ENCODE results near the gene UNC13D.
"Not testable (repeated sequence)": the region's sequence is repeated elsewhere in the genome, so short reads cannot be mapped to it uniquely, and the experiment has no call there.

UNC13D gene

DNA sequence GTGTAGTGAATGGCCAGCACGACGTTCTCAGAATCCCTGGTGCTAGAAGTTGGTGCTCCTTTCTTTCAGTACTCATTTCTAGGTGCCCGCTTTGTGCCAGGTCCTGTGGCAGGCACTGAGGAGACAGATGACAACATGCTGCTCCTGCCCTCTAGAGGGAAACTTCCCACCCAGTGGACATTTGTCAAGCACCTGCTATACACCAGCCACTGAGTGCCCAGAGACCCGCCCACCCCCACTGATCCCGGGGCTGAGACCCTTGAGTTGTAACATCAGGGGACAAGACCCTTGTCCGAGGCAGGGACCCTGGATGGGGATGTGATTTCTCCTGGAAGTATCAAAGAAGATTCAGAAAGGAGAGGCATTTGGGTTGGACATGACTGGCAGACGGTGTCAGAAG, 25.1 kb downstream of the UNC13D start:
- no peak for DNase-seq

DNA sequence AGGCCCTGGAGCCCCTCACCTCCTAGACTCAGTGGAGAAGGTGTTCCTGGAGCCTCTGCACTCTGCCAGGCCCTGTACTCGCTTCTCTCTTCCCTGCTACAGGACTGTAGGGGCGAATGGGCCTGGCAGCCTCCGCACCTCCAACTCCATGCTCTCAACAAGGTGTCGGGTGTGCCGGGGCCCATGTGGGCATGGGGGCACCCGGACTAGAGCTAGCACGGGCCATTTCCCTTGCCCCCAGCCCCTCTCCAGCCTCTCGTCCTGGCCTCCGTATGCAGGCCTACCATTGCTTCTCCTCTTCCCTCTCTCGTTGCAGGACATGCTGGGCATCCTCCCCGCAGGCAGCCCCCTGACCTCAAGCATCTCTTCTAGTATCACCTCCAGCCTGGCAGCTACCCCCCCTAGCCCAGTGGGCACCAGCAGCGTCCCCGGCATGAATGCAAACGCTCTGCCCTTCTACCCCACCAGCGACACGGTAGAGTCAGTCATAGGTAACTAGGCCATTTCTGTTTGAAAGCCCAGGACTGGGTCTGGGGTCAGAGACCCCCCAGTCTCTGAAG, 25.8 kb downstream of the UNC13D start:
- DNase-seq: no peak

DNA sequence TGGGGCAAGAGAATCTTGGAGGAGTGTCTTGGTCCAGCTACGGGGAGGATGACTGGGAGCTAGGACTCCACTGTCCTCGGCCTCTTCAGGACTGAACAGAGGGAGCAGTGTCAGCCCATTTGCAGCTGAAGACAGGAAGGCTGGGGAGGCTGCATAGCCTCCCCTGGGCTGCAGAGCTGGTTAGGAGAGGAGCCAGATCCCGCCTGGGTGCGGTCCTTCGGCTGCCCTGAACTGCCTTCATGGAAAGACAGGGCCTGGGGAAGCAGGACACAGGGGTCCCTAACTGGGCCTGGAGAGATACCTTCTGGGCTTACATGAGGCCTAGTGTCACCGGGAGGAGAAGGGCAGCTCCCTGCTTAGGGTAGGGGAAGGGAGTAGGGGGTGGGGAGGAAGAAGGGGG, 26.6 kb downstream of the UNC13D start:
- DNase-seq: no peak

DNA sequence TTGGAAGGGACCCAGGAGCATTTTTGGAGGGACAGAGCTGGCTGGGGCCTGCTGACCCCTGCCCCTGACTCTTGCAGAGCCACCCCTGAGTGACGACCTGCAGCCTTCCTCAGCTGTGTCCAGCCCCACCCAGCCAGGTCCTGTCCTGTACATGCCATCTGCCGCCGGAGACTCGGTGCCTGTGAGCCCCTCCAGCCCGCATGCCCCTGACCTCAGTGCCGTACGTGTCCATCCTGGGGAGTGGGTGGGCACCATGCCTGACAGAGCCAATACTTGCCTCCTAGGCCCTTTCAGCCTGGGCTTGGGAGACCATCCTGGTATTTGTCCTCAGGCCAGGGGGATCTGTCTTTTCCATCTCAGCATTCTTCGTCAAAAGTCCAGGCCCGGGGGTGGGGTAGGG, 27.5 kb downstream of the UNC13D start:
- DNase-seq: no peak

DNA sequence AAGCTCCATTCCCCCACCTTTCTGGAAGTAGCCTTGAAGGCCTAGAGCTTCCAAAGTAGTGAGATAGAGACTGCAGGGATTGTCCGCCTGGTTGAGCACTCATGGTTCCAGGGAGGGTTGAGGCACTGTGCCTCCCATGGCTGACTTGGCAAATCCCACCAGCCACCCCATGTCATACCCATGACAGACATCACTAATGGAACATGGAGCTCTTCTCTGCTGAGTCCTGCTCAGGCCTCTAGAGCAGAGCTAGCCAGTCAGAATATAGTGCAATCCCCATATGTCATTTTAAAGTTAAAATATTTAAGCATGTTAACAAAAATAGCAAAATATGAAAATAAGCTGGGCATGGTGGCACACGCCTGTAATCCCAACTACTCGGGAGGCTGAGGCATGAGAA, 28.8 kb downstream of the UNC13D start:
- no peak for DNase-seq

DNA sequence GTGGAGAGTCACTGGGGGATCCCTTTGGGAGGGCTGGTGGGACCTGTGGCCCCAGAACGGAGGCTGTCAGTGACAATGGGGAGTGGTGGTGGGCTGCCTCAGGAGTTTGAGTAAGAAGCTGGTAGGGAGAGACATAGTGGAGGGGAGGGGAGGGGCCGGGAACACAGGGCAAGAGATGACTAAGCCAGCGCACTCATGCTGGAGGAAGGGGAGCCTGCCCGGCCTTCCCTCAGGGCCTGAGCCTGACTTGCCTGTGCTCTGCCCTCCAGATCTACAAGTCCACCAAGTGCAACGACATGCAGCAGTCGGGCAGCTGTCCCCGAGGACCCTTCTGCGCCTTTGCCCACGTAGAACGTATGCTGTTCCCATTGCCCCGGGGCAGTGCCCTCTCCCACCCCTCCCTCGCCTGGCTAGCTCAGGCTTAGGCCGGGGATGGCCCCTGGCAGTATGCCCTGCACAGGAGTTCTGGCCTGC, 29.3 kb downstream of the UNC13D start:
- no peak for DNase-seq

DNA sequence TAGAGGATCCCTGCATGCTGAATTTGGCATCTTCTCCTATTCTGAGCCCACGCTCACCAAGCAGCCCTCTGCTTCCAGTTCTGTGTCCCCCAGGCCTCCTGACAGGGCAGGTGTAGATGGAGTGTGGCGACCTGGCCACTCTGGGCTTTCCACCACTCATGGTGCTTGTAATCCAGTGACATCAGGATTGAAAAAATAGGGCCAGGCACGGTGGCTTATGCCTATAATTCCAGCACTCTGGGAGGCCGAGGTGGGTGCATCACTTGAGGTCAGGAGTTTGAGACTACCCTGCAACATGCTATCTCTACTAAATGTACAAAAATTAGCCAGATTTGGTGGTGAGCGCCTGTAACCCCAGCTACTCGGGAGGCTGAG, 30.2 kb downstream of the UNC13D start:
- DNase-seq: no peak

DNA sequence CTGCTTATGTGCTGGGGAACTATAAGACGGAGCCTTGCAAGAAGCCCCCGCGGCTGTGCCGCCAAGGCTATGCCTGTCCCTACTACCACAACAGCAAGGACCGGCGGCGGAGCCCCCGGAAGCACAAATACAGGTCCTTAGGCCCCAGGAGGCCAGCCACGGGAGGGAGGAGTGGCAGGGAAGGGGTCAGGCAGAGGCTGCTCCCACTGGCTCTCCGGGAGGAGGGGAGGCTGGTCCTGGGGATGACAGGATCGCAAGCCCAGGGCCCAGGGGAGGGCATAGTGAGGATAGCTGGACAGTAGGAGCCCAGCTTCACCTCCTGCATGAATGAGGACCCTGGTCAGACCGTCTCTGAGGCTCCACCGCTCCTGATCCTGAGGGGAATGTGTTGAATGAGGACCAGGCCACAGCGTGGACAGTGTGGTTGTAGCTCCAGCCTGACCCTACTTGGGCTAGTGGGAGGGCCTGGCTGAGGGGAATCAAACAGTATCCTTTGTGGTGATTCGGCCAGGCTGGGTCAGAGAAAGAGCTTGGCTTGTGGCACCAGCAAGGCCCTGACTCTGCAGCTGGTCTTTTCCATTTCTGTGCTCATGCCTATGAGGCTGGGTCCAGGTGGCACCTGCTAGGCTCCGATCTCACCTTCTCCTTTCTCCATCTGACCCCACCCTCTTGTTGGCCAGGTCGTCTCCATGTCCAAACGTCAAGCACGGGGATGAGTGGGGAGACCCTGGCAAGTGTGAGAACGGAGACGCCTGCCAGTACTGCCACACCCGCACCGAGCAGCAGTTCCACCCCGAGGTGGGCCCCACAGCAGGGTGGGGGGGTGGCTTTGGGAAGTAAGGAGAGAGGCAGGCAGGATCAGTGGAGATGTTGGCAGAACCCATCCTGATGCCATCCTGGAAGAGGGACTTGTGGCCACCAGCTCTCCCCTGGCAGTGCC, 30.9 kb downstream of the UNC13D start:
- no peak for DNase-seq

DNA sequence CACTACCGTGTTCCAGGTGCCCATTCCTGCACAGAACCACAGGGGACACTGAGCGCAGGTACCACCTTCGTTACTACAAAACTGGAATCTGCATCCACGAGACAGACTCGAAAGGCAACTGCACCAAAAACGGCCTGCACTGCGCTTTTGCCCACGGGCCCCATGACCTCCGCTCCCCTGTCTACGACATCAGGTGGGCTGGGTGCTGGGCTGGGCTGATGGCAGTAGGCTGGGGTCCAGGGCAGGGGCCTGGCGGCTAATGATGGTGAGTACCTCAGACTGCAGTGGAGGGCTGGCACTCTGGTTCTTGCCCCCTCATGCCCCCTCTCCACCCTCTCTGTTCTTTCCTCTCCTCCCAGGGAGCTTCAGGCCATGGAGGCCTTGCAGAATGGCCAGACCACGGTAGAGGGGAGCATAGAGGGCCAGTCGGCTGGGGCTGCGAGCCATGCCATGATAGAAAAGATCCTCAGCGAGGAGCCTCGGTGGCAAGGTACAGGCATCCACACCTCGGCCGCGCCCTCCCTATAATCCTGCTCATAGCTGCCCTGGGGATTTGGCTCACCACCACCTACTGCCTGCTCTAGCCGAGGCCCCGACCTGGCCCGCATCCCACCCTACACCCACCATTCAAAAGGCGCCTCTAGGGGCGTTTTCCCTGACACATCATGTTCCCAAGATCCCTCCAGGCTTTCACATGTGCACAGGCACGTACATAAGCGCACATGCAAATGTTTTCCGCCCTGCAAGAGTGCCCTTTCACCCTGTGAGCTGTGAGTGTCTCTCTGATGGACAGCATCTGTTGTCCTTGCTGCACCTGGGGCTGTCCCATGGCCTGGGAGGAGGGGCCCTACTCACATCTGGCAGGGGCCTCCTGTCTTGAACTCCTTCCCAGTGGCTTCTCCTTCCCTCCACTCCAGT, 31.8 kb downstream of the UNC13D start:
- DNase-seq: no peak

DNA sequence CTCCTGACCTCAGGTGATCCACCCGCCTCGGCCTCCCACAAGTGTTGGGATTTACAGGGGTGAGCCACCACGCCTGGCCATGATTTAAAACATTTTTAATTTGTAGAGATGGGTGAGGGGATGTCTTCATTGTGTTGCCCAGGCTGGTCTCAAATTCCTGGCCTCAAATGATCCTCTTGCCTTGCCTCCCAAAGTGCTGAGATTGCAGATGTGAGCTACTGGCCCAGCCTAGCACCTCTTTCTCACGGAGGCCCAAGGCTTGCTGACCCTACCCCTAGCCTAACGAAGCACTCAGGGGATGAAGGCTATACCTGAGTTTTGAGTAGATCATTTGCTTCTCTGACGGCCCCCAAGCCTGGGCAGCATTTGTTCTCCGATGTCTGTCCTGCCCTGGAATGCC, 33.0 kb downstream of the UNC13D start:
- DNase-seq: no peak

DNA sequence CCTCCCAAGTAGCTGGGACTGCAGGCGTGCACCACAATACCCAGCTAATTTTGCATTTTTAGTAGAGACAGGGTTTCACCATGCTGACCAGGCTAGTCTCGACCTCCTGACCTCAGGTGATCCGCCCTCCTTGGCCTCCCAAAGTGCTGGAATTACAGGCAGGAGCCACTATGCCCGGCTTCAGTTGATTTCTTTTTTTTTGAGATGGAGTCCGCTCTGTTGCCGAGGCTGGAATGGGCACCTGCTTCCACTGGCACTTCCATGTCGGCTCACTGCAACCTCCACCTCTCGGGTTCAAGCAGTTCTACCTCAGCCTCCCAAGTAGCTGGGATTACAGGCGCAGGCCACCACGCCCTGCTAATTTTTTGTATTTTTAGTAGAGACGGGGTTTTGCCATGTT, 33.4 kb downstream of the UNC13D start:
- not testable (repeated sequence) for DNase-seq

DNA sequence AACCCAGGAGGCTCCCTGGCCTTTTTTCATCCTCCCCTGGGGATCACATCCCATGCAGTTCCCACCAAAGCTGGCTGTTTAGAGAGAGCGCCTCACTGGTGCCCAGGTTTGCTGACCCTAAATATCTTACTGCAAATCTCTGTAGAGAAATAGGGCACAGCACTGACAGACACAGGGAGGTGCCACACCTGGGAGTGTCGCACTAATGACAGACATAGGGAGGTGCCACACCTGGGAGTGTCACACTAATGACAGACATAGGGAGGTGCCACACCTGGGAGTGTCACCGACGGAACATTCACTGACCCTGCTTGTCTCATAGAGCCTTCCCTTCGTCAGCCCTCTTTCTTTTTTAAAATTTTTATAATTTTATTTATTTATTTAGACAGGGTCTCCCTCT, 34.0 kb downstream of the UNC13D start:
- no peak for DNase-seq

DNA sequence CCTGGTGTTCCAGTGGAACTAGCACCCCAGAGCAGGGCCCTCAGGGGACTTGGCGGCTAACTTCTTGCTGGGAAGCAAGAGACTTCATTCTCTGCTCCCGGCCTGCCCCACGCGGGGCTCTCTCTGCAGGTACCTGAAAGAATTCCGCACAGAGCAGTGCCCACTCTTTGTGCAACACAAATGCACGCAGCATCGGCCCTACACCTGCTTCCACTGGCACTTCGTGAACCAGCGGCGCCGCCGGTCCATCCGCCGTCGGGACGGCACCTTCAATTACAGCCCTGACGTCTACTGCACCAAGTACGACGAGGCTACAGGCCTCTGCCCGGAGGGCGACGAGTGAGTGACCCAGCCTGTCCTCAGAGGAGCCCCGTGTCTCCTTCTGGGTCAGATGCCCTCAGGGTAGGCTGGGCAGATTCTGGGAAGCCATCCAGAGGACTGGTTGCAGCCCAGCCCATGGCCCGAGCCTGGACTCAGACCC, 34.5 kb downstream of the UNC13D start:
- no peak for DNase-seq

DNA sequence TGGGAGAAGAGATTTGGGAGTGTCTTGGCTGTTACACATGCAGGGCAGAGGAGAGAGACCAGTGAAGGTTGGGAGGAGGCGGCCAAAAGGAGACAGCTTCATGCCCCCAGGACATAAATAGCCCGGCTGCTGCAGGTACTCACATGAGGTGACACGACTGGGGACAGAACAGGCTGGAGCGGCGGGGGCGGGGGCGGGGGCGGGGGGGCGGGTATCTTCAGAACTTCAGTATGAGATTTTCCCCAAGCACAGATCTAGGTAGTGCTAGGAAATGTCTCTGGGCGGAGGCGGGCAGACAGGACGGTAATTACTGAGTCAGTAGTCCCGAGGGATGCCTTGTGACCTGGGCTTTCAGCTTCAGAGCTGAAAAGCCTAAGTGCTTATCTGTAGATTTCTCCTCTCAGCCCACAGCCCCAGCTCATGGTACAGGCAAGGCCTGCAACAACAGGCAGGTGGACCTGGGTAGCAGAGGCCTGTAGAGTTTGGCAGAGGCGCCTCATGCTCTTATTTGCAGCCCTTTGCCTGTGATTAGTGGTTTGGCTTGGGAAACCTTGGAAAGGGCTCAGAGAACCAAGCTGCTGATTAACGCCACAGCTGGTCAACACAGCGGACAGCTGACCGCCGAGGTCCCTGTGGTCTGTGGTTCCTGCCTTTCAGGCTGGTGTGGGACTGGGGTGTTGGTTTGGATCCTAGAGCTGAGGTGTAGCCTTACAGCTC, 35.1 kb downstream of the UNC13D start:
- peak in 1 of 2 experiments; percentile 21 for DNase-seq

DNA sequence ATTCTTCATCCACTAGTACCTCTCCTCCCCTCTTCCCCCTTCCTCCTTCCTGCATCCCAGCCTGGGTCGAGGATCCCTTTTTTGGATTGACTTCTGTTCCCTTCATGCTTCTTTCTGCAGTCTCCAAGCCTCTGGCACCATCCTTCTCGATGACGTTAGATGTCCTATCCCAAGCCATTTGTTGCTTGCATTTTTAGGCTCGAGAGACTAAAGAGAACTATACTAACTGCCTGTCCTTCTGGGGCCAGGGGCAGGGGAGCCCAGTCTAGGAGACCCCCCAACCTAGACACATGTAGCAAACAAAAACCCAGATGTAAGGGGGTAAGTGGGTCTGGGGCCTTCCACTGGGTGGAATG, 35.7 kb downstream of the UNC13D start:
- DNase-seq: no peak

DNA sequence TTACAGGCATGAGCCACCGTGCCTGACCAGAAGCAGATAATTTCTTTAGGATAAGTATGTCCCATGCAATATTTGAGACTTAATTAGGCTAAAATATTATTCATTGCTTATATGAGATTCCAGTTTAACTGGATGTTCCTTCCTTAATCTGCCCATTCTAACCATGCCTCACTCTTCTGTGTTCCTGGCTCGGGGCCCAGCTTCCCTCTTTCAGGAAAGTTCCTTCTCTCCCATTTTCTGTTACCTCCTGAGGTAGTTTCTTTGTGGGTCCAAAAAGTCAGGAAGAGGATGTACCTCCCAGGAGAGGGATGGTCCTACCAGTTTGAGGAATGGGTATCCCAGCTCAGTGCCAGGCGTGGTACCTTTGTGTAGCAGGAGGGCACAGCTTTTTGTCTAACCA, 36.3 kb downstream of the UNC13D start:
- no peak for DNase-seq

DNA sequence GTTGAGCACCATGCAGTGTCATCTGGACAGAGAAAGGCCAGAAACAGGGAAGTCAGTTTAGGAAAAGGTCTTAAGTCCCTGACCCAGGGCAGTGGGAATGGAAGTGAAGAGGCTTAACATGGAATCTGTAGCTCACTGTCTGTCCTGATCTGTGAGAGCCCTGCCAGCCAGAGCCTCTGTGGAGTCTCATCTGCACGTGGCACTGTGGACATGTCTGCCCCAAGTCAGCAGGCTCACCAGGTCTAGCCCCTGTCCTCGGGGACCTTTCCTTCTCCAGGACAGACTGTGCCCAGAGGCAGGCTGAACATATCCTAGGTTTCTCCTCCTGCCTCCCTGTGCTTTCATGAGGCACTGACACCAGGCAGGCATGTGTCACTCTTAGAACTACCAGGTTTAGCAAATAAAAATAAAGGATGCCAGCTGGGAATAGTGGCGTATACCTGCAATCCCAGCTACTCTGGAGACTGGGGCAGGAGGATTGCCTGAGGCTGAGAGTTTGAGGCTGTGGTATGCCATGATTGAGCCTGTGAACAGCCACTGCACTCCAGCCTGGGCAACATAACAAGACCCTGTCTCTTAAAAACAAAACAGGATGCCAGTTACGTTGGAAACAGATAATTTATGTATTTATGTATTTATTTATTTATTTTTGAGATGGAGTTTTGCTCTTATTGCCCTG, 37.2 kb downstream of the UNC13D start:
- no peak for DNase-seq

DNA sequence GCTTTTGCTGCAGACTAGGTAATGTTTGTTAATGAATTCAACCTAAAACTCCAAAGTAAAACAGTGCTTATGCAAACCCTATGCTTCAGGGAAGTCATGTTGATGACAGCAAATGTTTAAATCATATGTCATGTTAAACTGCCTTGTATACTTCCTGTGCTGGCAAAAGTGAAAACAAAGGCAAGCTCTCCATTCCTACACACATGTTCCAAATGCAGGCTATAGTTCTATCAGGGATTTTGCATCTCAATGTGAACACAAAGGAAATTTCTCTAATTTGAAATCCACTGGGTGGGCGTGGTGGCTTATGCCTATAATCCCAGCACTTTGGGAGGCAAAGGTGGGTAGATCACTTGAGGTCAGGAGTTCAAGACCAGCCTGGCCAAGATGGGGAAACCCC, 40.3 kb downstream of the UNC13D start:
- no peak for DNase-seq

DNA sequence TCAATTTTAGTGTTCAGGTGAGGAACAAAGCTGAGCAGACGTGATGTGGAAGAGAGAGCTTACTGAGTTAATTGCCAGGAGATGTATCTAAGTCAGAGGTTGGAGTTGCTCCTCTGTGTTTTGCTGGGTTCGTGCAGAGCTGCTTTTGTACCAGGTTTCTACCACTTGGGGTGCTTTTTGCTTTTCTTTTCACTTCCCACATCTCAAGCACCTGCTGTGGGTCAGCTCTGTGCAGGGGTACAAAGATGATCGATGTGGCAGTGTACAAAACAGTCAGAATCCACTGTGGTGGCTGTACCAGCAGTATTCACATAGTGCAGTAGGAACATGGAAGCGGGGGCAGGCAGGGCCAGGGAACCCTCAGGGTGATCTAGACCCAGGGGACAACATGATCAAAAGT, 44.8 kb downstream of the UNC13D start:
- no peak for DNase-seq

DNA sequence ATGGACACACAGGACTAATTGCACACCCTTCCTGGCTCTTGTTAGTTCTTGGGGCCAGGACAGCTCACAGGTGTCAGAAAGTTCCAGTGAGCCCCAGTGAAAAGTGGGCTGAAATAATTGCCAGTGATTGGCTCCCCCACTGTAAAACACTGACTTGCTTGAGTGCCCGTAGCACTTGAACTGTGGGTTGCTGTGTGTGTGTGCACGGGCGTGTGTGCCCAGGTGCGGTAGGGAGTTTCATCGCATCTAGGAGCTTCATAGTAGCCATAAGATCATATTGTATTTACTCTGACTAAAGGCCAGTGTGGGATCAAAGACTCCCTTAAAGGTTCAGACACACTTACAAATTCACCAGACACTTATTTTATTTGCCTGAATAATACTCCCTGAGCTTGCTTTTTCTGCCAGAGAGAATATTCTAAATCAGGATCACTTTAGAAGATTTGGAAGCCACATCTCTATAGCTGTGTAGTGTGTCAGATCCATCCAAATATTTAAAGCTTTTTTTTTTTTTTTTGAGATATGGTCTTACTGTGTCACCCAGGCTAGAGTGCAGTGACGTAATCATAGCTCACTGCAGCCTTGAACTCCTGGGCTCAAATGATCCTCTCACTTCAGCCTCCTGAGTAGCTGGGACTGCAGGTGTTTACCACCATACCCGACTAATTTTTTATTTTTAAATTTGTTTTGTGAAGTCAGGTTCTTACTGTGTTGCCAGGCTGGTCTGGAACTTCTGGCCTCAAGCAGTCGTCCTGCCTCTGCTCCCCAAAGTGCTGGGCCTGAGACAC, 48.2 kb downstream of the UNC13D start:
- no peak for DNase-seq

DNA sequence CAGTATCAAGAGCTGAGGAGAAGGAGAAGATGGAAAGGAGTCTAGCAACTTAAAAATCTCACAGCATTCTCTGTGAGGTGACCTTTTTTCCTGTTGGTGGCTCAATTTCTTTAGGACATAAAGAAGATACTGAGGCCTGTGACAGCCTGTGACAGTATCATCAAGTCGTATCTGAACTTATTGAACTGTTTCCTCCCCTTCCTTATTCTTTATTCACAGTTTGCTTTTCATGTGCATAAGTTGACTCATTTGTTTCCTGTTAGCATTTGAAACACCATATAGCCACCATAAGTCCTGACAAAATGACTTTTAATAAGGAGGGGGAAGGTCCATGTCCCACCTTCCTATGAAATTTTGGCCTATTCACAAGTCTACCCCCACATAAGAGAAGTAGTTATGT, 50.7 kb downstream of the UNC13D start:
- DNase-seq: no peak
